ENCODE results near the gene TTC28.

Gene TTC28

DNA sequence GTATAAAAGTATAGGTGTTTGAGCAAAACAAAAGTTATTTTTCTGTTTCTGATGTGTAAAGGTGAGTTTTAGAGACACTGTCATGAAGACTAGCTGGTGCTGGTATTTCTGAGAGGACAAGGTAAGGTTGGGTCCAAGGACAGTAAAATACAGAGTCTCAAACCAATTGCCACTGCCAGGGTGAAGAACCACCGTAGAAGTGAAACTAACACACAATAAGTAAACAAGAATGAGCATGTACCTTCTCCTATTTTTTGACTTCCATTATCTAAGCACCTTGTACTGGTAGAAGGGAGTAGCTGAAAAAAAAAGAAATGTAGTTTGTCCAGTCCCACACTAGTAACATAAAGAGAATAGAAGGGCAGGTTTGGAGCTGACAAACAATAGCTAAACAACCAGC lies 117.3 kb downstream of the TTC28 start:
- TF ChIP-seq RAD21 (IDR thresholded peaks at IDR 0.05; ENCODE audit: low read depth) (no peak), TCF12 (IDR thresholded peaks at IDR 0.05; ENCODE audit: low read depth) (no peak), ZBTB7A (IDR thresholded peaks at IDR 0.05; ENCODE audit: low read depth) (no peak), NFIC (IDR thresholded peaks at IDR 0.05) (no peak), FOXM1 (IDR thresholded peaks at IDR 0.05; ENCODE audit: borderline replicate concordance, low read depth) (no peak), TEAD4 (IDR thresholded peaks at IDR 0.05) (no peak), CREB1 (IDR thresholded peaks at IDR 0.05; ENCODE audit: low read depth) (no peak), EP300 (IDR thresholded peaks at IDR 0.05; ENCODE audit: borderline replicate concordance) (no peak), EGR1 (IDR thresholded peaks at IDR 0.05) (no peak), YY1 (IDR thresholded peaks at IDR 0.05; ENCODE audit: low read depth) (no peak)
- TF ChIP-seq, protein P1, sequence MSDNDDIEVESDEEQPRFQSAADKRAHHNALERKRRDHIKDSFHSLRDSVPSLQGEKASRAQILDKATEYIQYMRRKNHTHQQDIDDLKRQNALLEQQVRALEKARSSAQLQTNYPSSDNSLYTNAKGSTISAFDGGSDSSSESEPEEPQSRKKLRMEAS (IDR thresholded peaks at IDR 0.05): no peak
- TF ChIP-seq, protein P2, sequence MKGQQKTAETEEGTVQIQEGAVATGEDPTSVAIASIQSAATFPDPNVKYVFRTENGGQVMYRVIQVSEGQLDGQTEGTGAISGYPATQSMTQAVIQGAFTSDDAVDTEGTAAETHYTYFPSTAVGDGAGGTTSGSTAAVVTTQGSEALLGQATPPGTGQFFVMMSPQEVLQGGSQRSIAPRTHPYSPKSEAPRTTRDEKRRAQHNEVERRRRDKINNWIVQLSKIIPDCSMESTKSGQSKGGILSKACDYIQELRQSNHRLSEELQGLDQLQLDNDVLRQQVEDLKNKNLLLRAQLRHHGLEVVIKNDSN (IDR thresholded peaks at IDR 0.05): no peak
- TF ChIP-seq, protein P3, sequence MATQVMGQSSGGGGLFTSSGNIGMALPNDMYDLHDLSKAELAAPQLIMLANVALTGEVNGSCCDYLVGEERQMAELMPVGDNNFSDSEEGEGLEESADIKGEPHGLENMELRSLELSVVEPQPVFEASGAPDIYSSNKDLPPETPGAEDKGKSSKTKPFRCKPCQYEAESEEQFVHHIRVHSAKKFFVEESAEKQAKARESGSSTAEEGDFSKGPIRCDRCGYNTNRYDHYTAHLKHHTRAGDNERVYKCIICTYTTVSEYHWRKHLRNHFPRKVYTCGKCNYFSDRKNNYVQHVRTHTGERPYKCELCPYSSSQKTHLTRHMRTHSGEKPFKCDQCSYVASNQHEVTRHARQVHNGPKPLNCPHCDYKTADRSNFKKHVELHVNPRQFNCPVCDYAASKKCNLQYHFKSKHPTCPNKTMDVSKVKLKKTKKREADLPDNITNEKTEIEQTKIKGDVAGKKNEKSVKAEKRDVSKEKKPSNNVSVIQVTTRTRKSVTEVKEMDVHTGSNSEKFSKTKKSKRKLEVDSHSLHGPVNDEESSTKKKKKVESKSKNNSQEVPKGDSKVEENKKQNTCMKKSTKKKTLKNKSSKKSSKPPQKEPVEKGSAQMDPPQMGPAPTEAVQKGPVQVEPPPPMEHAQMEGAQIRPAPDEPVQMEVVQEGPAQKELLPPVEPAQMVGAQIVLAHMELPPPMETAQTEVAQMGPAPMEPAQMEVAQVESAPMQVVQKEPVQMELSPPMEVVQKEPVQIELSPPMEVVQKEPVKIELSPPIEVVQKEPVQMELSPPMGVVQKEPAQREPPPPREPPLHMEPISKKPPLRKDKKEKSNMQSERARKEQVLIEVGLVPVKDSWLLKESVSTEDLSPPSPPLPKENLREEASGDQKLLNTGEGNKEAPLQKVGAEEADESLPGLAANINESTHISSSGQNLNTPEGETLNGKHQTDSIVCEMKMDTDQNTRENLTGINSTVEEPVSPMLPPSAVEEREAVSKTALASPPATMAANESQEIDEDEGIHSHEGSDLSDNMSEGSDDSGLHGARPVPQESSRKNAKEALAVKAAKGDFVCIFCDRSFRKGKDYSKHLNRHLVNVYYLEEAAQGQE (IDR thresholded peaks at IDR 0.05; ENCODE audit: low read depth): no peak

DNA sequence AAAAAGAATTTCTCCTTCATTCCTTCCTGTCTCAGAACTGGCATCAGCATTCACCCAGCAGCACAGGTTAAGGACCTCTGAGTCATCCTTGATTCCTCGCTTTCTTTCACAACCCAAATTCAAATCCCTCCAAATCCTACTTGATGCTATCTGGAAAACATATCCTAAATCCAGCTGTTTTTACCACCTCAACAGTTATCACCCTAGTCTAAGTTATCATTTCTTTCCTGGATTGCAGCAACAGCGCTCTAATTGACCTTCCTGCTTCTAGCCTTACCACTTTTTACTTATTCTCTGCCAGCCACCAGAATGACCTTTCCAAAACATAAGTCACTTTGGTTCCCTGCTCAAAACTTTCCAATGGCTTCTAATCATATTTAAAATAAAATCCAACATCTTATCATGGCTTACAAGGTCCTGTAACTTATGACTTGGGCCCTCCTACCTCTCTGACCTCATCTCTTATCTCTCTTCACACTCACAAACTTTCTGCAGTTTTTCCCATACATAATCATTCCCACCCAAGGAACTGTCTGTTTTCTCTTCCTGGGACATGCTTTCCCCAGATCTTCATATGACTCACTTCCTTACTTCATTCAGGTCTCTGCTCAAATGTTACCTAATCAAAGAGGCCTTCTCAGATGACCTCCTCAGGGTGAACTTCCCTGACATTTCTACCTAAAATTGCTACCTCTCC lies 119.4 kb downstream of the TTC28 start:
- no peak for TF ChIP-seq YY1 (IDR thresholded peaks at IDR 0.05; ENCODE audit: low read depth)
- no peak for TF ChIP-seq EGR1 (IDR thresholded peaks at IDR 0.05)
- TF ChIP-seq, protein P1 (IDR thresholded peaks at IDR 0.05): no peak
- TF ChIP-seq RAD21 (IDR thresholded peaks at IDR 0.05; ENCODE audit: low read depth): no peak
- no peak for TF ChIP-seq CEBPB (IDR thresholded peaks at IDR 0.05)
- no peak for TF ChIP-seq CREB1 (IDR thresholded peaks at IDR 0.05; ENCODE audit: low read depth)
- TF ChIP-seq EP300 (IDR thresholded peaks at IDR 0.05; ENCODE audit: borderline replicate concordance): no peak
- TF ChIP-seq, protein P2 (IDR thresholded peaks at IDR 0.05): no peak
- no peak for TF ChIP-seq FOXM1 (IDR thresholded peaks at IDR 0.05; ENCODE audit: borderline replicate concordance, low read depth)
- TF ChIP-seq TAF1 (IDR thresholded peaks at IDR 0.05; ENCODE audit: low read depth): no peak
- TF ChIP-seq ZBTB7A (IDR thresholded peaks at IDR 0.05; ENCODE audit: low read depth): no peak
- TF ChIP-seq NFIC (IDR thresholded peaks at IDR 0.05): no peak
- TF ChIP-seq TCF12 (IDR thresholded peaks at IDR 0.05; ENCODE audit: low read depth): no peak
- no peak for TF ChIP-seq TEAD4 (IDR thresholded peaks at IDR 0.05)

DNA sequence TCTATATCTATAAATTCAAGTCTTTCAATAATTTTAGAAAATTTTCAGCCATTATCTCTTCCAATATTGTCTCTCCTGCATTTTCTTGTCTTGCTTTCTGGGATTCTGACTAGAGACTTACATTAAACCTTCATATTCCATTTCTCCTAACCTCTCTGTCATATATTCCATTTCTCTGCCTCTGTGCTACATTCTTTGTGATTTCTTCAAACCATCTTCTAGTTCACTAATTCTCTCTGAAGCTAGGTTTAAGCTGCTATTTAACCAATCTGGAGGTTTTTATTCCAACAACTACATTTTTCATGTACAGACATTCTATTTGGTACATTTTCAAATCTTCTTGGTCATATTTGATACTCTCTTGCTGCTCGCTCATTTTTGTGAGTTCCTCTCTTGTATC lies 122.5 kb downstream of the TTC28 start:
- TF ChIP-seq, protein P3 (IDR thresholded peaks at IDR 0.05; ENCODE audit: low read depth): no peak
- TF ChIP-seq EP300 (IDR thresholded peaks at IDR 0.05; ENCODE audit: borderline replicate concordance) (no peak), TCF12 (IDR thresholded peaks at IDR 0.05; ENCODE audit: low read depth) (no peak), EGR1 (IDR thresholded peaks at IDR 0.05) (no peak), TAF1 (IDR thresholded peaks at IDR 0.05; ENCODE audit: low read depth) (no peak), YY1 (IDR thresholded peaks at IDR 0.05; ENCODE audit: low read depth) (no peak), CREB1 (IDR thresholded peaks at IDR 0.05; ENCODE audit: low read depth) (no peak)

DNA sequence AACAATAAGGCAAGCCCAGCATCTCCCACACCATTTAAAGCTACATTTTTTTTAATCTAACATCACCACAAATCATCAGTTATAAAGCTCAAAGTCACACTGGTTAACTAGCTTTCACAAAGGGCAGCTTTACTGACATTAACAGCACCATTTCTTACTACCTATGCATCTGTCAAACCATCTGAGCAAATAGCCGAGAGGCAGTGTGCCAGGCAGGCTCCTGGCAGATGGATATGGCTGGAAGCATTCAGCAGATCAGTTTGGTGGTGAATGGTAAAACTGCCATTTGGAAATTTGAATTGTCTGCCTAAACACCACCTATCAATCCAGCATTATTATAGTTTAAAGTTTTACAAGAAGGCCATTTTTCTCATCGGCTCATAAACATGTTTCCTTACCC lies 131.2 kb downstream of the TTC28 start:
- TF ChIP-seq, protein P3 (IDR thresholded peaks at IDR 0.05; ENCODE audit: low read depth): no peak
- TF ChIP-seq TCF12 (IDR thresholded peaks at IDR 0.05; ENCODE audit: low read depth) (no peak), FOXM1 (IDR thresholded peaks at IDR 0.05; ENCODE audit: borderline replicate concordance, low read depth) (no peak), YY1 (IDR thresholded peaks at IDR 0.05; ENCODE audit: low read depth) (no peak), CREB1 (IDR thresholded peaks at IDR 0.05; ENCODE audit: low read depth) (no peak), ZBTB7A (IDR thresholded peaks at IDR 0.05; ENCODE audit: low read depth) (no peak), EGR1 (IDR thresholded peaks at IDR 0.05) (no peak), EP300 (IDR thresholded peaks at IDR 0.05; ENCODE audit: borderline replicate concordance) (no peak), TEAD4 (IDR thresholded peaks at IDR 0.05) (no peak), TAF1 (IDR thresholded peaks at IDR 0.05; ENCODE audit: low read depth) (no peak), CEBPB (IDR thresholded peaks at IDR 0.05) (no peak), RAD21 (IDR thresholded peaks at IDR 0.05; ENCODE audit: low read depth) (no peak), NFIC (IDR thresholded peaks at IDR 0.05) (no peak)
- TF ChIP-seq, protein P1 (IDR thresholded peaks at IDR 0.05): no peak
- TF ChIP-seq, protein P2 (IDR thresholded peaks at IDR 0.05): no peak
